GM12865 (cell line): ENCODE results near the gene ABTB2.
A peak's percentile ranks its signal among the peaks of the same experiment; 100 is the strongest.

Experiments
- DNase-seq: peaks from one replicate; pipeline ENCODE4 v3.0.0; 2010; ENCODE audit warnings: low read depth
- H3K4me3 ChIP-seq: 2 replicates; pipeline ENCODE4 v1.5.1; 2011; ENCODE audit warnings: mild to moderate bottlenecking, low read depth, low read length, control low read depth
- CTCF ChIP-seq: IDR thresholded peaks from 2 replicates; pipeline ENCODE4 v1.5.1; 2011; ENCODE audit warnings: low read length, control low read depth, low read depth, inconsistent platforms; ENCODE audit not compliant: insufficient read depth; ENCODE audit errors: missing control alignments

Gene ABTB2

GRCh38 chr11:34185926-34186841 lies 171.6 kb downstream of the ABTB2 start:
- DNase-seq: no peak
- no peak for TF ChIP-seq CTCF

DNA sequence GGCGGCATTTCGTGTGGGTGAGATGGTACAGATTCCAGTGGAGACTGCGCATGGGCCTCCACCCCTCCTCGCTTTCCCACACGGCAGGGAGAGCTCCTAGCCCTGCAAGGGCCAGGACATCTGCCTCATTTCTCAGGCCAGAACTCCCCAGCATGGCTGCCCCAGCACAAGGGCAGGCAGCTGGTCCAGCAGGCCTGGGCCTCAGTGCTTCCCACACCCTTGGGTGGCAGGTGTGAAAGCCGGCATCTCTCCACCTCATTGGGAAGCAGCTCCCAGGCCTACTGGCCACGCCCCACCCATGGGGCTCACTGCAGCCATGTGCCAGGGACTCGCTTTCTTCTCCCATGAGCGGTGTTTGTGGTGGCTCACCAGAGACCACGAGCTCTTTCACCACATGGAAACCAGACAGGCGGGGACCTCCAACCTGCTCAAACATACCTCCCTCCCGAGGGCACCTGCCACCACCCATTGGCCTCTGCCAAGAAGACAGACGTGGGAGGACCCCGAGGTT lies 173.2 kb downstream of the ABTB2 start:
- TF ChIP-seq CTCF: no peak
- H3K4me3 ChIP-seq: no peak overlapping the region
- no peak for DNase-seq

More at GRCh38 chr11:34185926-34186841, 171.6 kb downstream of the ABTB2 start:
- no peak overlapping the region for H3K4me3 ChIP-seq

DNA sequence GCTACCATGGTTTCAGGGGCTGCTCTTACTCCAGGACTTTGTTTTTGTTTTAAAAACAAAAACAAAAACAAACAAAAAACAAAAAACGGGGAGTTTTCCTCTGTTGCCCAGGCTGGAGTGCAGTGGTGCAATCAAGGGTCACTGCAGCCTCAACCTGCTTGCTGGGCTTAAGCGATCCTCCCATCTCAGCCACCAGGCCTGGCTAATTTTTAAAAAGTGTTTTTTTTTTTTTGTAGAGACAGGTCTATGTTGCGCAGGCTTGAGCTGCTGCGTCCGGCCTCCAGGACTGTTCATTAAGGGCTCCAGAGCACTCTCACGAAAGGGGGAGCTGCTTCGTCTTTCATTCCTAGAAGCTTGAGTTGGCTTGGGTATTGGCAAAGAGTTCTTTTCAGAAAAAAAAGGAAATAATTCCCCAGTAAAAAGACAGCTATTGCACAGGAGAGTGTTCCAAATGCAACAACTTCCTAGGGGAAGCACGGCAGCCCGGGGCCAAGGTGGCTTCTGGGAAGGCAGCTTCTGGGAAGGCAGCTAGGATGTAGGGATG lies 173.9 kb downstream of the ABTB2 start:
- TF ChIP-seq CTCF: no peak
- no peak for DNase-seq
- H3K4me3 ChIP-seq: no peak overlapping the region

DNA sequence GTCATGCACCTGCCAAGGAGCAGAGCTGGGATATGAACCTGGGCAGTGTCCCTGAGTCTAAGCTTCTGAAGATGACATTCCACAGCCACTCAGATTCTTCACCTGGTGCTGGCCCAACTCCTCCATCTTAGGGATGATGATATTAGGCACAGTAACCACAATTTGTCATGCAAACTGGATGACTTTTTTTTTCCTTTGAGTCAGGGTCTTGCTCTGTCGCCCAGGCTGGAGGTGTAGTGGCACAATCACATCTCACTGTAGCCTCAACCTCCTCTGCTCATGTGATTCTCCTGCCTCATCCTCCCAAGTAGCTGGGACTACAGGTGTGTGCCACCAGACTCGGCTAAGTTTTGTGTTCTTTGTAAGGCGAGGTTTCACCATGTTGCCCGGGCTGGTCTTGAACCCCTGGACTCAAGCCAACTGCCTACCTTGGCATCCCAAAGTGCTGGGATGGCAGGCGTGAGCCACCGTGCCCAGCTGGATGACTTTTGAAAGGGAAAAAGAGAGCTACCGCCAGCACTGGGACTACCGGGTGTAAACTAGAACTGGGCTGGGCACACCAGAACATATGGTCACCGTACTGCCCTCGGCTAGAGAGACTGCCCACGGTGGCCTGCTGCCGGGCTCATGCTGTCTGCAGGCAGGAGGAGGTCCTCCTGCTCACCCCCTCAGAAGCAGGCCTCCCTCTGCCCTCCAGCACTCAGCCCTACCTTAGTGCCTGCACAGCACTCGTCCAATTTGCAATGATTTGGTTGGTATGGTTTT lies 174.7 kb downstream of the ABTB2 start:
- no peak for TF ChIP-seq CTCF
- H3K4me3 ChIP-seq: no peak overlapping the region
- no peak for DNase-seq

GRCh38 chr11:34182425-34182824 lies 175.4 kb downstream of the ABTB2 start:
- no peak for TF ChIP-seq CTCF
- peak; percentile 26 for DNase-seq
- no peak overlapping the region for H3K4me3 ChIP-seq

GRCh38 chr11:34181856-34182405 lies 175.9 kb downstream of the ABTB2 start:
- TF ChIP-seq CTCF: no peak

More at GRCh38 chr11:34181856-34182405, 175.9 kb downstream of the ABTB2 start:
- DNase-seq: no peak
- no peak overlapping the region for H3K4me3 ChIP-seq
